K562 (cell line): ENCODE measurements around the gene CACTIN. TPM values are rescaled to one million over a fixed set of nuclear protein-coding genes. Genes with fewer than 3 reads are reported as not detected.
A peak's percentile ranks its signal among the peaks of the same experiment; 100 is the strongest.

Source experiments
- ARID2 ChIP-seq: fragments of 450-650 bp; IDR thresholded peaks from 2 replicates; pipeline ENCODE4 v1.6.1; 2017; ENCODE audit warnings: antibody characterized with exemption, mild to moderate bottlenecking
- ATF2 ChIP-seq: sonication (generic); formaldehyde crosslinking; IDR thresholded peaks from 2 replicates; pipeline ENCODE4 v1.8.1; 2022; ENCODE audit warnings: missing genetic modification reagents
- CREBBP ChIP-seq: IDR thresholded peaks from one replicate; pipeline ENCODE4 v1.6.1; 2012; ENCODE audit warnings: low read depth, mild to moderate bottlenecking, control low read depth, inconsistent platforms, low read length
- DEAF1 ChIP-seq: fragments of 450-650 bp; formaldehyde crosslinking; IDR thresholded peaks from 2 replicates; pipeline ENCODE4 v1.4.0; 2020; ENCODE audit warnings: mild to moderate bottlenecking, moderate library complexity
- ELF4 ChIP-seq: fragments of 450-650 bp; formaldehyde crosslinking; IDR thresholded peaks from 2 replicates; pipeline ENCODE4 v1.4.0; 2022; ENCODE audit warnings: missing genetic modification characterization
- FOXA1 ChIP-seq: fragments of 450-650 bp; IDR thresholded peaks from 2 replicates; pipeline ENCODE4 v1.6.1; 2016; ENCODE audit warnings: mild to moderate bottlenecking, borderline replicate concordance
- FOXJ3 ChIP-seq: sonication (generic); formaldehyde crosslinking; IDR thresholded peaks from 2 replicates; pipeline ENCODE4 v1.4.0; 2020; ENCODE audit warnings: mild to moderate bottlenecking, missing genetic modification reagents
- FOXK1 ChIP-seq: sonication (generic); formaldehyde crosslinking; IDR thresholded peaks from 2 replicates; pipeline ENCODE4 v1.8.0; 2022; ENCODE audit warnings: missing genetic modification reagents, mild to moderate bottlenecking, borderline replicate concordance
- GABPA ChIP-seq: fragments of 200-800 bp; sonication (Bioruptor generic); conservative IDR thresholded peaks from 2 replicates; pipeline ENCODE4 v1.6.1; 2016; ENCODE audit warnings: low read depth, missing genetic modification characterization, missing compliant biosample characterization
- GATAD2A ChIP-seq: fragments of 450-650 bp; IDR thresholded peaks from 2 replicates; pipeline ENCODE4 v1.6.1; 2017
- HNRNPH1 ChIP-seq: fragments of 200-400 bp; formaldehyde crosslinking; optimal IDR thresholded peaks from 2 replicates; pipeline ENCODE3; 2017; ENCODE audit warnings: low read depth, mild to moderate bottlenecking, low read length, moderate library complexity
- KLF16 ChIP-seq: IDR thresholded peaks from 2 replicates; pipeline ENCODE4 v1.6.1; 2016; ENCODE audit warnings: antibody characterized with exemption
- MED1 ChIP-seq: sonication (generic); formaldehyde crosslinking; IDR thresholded peaks from 2 replicates; pipeline ENCODE4 v1.8.1; 2023; ENCODE audit warnings: missing genetic modification reagents, borderline replicate concordance
- PATZ1 ChIP-seq: fragments of 250-450 bp; sonication (Bioruptor Pico); IDR thresholded peaks from 2 replicates; pipeline ENCODE4 v1.5.0; 2020; ENCODE audit warnings: mild to moderate bottlenecking, borderline replicate concordance
- PYGO2 ChIP-seq: fragments of 450-650 bp; IDR thresholded peaks from 2 replicates; pipeline ENCODE4 v1.6.1; 2016; ENCODE audit warnings: mild to moderate bottlenecking, missing genetic modification characterization, moderate library complexity, missing compliant biosample characterization
- ZBTB43 ChIP-seq: sonication (generic); formaldehyde crosslinking; IDR thresholded peaks from 2 replicates; pipeline ENCODE4 v1.8.0; 2023; ENCODE audit warnings: mild to moderate bottlenecking, missing genetic modification reagents
- ZNF431 ChIP-seq: sonication (generic); formaldehyde crosslinking; IDR thresholded peaks from 2 replicates; pipeline ENCODE4 v1.8.0; 2022; ENCODE audit warnings: mild to moderate bottlenecking, missing genetic modification reagents
- ZNF76 ChIP-seq: fragments of 250-450 bp; sonication (Bioruptor Pico); IDR thresholded peaks from 2 replicates; pipeline ENCODE4 v1.4.0; 2020; ENCODE audit warnings: mild to moderate bottlenecking, moderate library complexity, borderline replicate concordance
- polyA plus RNA-seq, 8 experiments: library from polyadenylated mRNA; depleted of rRNA in 4 of 8; stranded (reverse) in 5 of 8; unstranded in 3 of 8; fragments of >200 nt; fragmentation: Nextera tagmentation in 2 of 8; fragmentation: Illumina TruSeq in 1 of 8; extraction: Ambion mirVana in 2 of 8; extraction: Trizol in 1 of 8; gene quantifications; 2 replicates each; pipeline versions ENCODE4 v1.2.1 to v1.2.3, GENCODE V29; 2011 to 2014; ENCODE audit warnings: inconsistent platforms in 1 of 8, missing spikeins in 1 of 8
- total RNA-seq, 7 experiments: library from RNA; depleted of rRNA in 6 of 7; stranded (reverse); fragments of >200 nt in 6 of 7; fragmentation: Illumina TruSeq in 2 of 7; extraction: Trizol in 2 of 7; gene quantifications; 2 replicates each; pipeline versions ENCODE4 v1.2.1 to v1.2.3, GENCODE V29; 2011 to 2021; ENCODE audit warnings: low replicate concordance in 1 of 7
- TF ChIP-seq, protein P1 (sequence below), 3 experiments: fragments of 200-800 bp in 1 of 3; sonication (Bioruptor generic) in 1 of 3; sonication (generic) in 1 of 3; formaldehyde crosslinking in 1 of 3; IDR thresholded peaks; 2 replicates each; pipeline versions ENCODE4 v1.6.1 to v1.8.0; 2016 to 2022; ENCODE audit warnings: mild to moderate bottlenecking in 2 of 3, missing compliant biosample characterization in 2 of 3, missing genetic modification characterization in 2 of 3, missing genetic modification reagents in 1 of 3

Gene CACTIN
- total and polyA plus RNA-seq, 9 of the 15 experiments (the other 6 are each of a cell fraction or from before 2014, with no cell fraction given), result 0.15 to 49.2 (median 15.0) TPM

DNA sequence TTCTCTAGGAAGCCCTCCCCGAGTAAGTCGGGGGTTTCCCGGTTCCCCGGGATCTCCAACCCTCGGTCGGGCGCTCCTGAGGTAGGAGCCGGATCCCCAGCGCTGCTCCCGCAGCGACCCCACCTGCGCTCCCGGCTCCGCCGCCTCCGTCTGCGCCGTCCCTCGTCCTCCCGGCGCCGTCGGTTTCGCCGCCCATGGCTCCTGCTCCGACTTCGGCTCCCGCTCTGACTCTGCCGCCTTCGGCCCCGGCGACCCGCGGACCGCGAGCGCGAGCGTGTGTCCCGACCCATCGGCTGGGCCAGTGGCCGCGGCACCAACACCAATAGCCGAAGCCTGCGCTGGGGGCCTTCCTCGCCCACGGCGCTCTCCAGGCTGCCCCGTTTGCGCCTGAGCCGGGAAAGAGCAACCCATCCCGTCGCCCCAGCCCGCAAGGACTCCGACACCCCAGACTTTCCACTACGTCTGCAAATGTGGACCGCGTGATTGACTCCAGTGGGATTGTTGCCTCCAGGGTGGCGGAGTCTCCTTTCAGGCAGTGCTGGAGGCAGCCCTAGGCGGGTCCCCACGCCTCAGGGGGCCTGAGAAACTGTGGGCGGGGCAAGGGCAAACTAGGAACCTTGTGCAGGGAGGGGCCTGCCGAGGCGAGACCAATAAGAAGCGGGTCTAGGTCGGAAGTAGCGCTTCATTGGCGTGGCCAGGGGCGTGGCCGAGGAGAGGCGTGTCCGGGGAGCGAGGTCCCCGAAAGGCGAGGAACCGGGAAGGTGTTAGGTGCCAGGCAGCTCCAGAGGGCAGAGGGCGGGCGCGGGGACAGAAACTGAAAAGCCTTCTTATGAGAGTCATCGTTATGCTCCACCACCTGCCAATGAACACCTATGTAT, at the start of gene CACTIN (continued):
- TF ChIP-seq, protein P1, sequence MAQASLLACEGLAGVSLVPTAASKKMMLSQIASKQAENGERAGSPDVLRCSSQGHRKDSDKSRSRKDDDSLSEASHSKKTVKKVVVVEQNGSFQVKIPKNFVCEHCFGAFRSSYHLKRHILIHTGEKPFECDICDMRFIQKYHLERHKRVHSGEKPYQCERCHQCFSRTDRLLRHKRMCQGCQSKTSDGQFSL (CRISPR knock-in tag; IDR thresholded peaks at IDR 0.05), result no peak; the same call in 1 of the 2 replicates
- TF ChIP-seq, protein P1 (tag; IDR thresholded peaks at IDR 0.05), result no peak
- TF ChIP-seq GABPA (tag) (peak; percentile 59; the same call in 1 of the 2 replicates), CREBBP (no peak), GATAD2A (peak; percentile 81), KLF16 (no peak), ELF4 (CRISPR knock-in tag) (no peak; the same call in 1 of the 2 replicates), PATZ1 (CRISPR knock-in tag) (no peak), DEAF1 (CRISPR knock-in tag) (no peak), ZNF431 (peak; percentile 23; the same call in 1 of the 2 replicates), ARID2 (no peak), MED1 (CRISPR knock-in tag) (no peak), FOXJ3 (CRISPR knock-in tag) (no peak), ZBTB43 (CRISPR knock-in tag) (no peak), ZNF76 (CRISPR knock-in tag) (no peak), FOXK1 (CRISPR knock-in tag) (0 out of 2 replicates have a peak, but pooled peaks have one; percentile 42), FOXA1 (no peak), ATF2 (CRISPR knock-in tag) (no peak), HNRNPH1 (no peak), PYGO2 (tag) (no peak)
